Measurements from ENCODE around the gene MAL. TPM values are rescaled to one million over a fixed set of nuclear protein-coding genes. Genes with fewer than 3 reads are reported as not detected.
"Not testable (repeated sequence)": the region's sequence is repeated elsewhere in the genome, so short reads cannot be mapped to it uniquely, and the experiment has no call there.

The MAL gene
- total RNA-seq, 1 donor from 2014 or later: not detected

GRCh38 chr2:95032341-95032740 is 6.8 kb downstream of the MAL start:
- no peak for DNase-seq (ENCODE audit: low spot score)

GRCh38 chr2:95032868-95033603 is 7.5 kb downstream of the MAL start:
- DNase-seq (ENCODE audit: low spot score): no peak

- DNase-seq (ENCODE audit: low spot score): no peak
Measured at GRCh38 chr2:95034221-95034620, 8.7 kb downstream of the MAL start.

DNA sequence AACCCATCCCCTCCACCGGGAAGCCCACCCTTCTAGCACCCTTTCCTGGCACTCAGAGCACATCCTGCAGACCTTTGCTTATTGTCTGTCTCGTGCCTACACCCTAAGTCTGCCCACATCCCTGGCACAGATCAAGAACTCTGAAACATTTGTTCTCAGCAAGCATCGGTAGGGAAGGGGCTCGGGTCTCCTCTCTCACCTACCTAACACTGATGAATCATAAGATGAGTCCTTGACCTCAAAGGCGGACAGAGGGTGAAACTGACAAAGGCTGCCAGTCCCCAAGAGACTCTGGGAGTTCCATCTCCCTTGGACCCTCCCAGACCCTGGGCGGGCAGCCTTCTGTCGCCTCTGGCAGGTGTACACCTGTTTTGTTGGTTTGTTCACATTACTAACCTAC is 9.3 kb downstream of the MAL start:
- no peak for DNase-seq (ENCODE audit: low spot score)

DNA sequence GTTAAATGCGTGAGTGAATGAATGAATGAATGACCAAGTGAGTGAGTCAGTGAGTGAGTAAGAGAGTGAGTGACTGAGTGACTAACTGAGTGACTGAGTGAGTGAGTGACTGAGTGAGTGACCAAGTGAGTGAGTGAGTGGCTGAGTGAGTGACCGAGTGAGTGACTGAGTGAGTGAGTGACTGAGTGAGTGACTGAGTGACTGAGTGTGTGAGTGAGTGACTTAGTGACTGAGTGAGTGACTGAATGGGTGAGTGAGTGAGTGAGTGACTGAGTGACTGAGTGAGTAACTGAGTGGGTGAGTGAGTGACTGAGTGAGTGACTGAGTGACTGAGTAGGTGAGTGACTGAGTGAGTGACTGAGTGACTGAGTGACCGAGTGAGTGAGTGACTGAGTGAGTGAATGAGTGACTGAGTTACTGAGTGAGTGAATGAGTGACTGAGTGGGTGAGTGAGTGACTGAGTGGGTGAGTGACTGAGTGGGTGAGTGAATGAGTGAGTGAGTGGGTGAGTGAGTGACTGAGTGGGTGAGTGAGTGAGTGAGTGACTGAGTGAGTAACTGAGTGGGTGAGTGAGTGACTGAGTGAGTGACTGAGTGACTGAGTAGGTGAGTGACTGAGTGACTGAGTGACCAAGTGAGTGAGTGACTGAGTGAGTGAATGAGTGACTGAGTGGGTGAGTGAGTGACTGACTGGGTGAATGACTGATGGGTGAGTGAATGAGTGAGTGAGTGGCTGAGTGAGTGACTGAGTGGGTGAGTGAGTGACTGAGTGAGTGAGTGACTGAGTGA is 11.3 kb downstream of the MAL start:
- no peak for DNase-seq (ENCODE audit: low spot score)

- no peak for DNase-seq (ENCODE audit: low spot score)
Measured at GRCh38 chr2:95037384-95037839, 11.9 kb downstream of the MAL start.

GRCh38 chr2:95037841-95038585 is 12.5 kb downstream of the MAL start:
- DNase-seq (ENCODE audit: low spot score): not testable (repeated sequence)

GRCh38 chr2:95038635-95039298 is 13.3 kb downstream of the MAL start:
- no peak for DNase-seq (ENCODE audit: low spot score)

- no peak for DNase-seq (ENCODE audit: low spot score)
Measured at GRCh38 chr2:95039363-95039762, 13.9 kb downstream of the MAL start.

GRCh38 chr2:95039978-95040377 is 14.5 kb downstream of the MAL start:
- DNase-seq (ENCODE audit: low spot score): no peak

DNA sequence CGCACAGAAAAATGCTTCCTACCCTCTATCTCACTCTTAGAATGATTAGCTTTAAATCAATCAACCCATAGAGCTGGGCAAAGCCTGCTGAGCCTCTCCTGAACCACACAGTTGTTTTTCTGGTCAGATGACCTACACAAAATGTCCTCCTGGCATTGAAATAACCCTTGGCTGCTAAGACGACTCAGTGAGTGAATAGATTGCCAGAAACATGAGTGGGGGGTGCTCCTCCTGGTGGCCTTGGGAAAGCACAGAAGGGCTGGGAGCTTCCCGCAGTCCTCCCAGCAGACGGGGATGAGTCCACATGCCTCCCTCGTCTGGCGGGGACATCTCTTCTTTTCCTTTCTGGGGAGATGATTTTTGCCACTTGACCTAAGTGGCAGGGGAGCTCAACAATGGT is 14.9 kb downstream of the MAL start:
- DNase-seq (ENCODE audit: low spot score): no peak

- no peak for DNase-seq (ENCODE audit: low spot score)
Measured at GRCh38 chr2:95041060-95041823, 15.7 kb downstream of the MAL start.

DNA sequence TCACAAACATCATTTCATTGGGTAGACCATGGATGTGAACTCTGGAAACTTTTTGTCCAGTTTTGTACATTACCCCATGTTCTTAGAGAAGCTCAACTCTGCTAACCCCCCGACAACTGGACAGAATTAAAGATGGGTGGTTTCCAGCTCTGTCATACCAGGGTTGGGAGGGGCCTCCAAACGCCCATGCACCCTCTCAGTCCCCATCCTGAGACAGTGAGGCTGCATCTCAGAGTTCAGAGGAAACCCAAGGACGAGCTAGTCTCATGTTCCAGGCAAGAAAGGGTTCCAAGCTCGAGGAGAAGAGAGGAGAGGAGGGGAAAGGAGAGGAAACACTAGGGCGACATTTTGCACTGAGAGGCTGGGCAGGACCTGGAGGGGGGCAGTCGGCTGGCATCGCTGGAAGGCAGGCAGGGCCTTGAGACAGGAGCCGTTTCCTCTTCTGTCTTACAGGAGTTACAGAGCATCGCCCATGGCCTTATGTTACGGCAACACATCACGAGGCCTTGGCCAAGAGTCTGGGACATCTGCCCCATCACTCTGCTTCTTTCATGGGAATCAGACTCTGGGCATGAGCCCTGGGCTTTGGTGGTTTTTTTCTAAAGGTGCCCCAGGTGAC is 16.4 kb downstream of the MAL start:
- no peak for DNase-seq (ENCODE audit: low spot score)

DNA sequence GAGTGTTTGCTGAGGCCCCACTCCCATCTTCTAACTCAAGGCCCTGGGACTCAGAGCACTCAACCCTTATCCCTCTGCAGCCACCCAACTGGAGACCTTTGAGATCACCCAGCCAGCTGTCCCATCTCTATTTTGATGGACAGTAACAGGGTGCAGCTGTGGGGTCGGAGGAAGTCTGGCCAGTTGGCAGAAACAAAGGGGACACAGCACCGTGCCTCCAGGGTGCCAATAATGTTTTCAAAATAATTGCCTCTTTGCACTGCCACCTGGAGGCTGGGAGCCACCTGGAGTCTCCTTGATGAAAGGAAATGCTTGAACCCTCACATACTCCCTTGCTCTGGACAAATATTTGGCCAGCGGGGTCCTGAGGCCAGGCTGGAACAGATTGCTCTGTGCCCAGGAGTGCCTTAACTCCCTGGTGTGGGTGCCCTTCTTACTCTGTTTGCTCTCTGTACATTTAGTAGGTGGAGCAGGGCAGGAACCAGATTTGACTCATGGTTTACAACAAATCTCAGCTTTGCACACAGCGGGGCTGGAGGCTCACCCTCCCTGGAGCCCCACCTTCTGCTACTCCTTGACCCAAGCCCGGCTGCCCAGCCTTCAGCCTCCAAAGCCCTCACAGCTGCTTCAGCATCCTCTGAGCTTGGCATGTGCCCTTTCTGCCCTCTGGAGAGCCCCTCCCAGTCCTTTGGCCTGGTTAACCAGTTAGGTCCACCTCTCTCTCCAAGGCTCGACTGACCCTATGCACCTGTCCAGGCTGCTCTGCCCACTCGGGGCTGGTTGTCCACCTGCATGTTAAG is 17.2 kb downstream of the MAL start:
- DNase-seq (ENCODE audit: low spot score): no peak

DNA sequence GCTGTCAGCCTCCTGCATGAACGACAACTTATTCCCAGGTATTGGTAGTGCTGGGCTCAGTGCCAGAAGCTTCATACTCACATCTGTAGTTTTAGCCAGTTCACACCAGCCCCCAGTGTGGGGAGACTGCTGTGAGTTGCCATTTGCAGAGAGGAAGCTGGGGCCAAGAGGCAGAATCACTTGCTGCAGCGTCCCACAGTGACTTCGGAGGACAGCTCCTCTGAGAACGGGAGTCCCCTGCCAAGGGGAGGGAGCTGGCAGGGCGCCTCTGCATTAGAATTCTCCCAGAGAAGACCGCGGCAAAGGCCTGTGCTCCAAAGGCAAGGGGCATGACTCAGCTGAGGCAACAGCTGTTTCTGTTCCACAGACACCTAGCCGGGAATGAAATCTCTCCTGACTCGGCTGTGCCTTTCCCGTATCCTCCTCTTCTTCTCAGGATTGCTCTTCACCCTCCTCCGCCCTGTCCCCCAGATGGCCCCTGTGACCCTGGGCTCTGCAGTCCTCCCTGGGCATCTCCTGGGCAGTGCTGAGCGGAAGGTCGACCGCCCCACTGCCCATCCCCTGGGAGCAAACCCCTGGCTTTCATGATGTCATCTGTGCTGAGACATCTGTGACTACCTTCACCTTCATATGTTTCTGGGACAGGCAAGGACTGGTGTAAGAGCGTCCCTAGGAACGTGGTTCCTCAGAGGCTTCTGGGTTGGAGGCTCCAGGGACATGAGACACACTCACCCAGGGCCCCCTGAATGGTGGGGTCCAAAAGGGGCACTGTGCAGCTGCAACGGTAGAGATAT is 18.0 kb downstream of the MAL start:
- no peak for DNase-seq (ENCODE audit: low spot score)

GRCh38 chr2:95044601-95045000 is 19.1 kb downstream of the MAL start:
- DNase-seq (ENCODE audit: low spot score): no peak

GRCh38 chr2:95046371-95047112 is 21.0 kb downstream of the MAL start:
- no peak for DNase-seq (ENCODE audit: low spot score)
